Endodermal cell (in vitro differentiated cells): ENCODE measurements around the gene RALGAPA1. TPM values are rescaled to one million over a fixed set of nuclear protein-coding genes. Genes with fewer than 3 reads are reported as not detected.

Source experiments
- DNase-seq: peaks from one replicate; pipeline ENCODE4 v3.0.0-alpha.2; 2017
- H3K27ac ChIP-seq: 2 replicates; pipeline ENCODE4 v1.5.1; 2013; ENCODE audit warnings: mild to moderate bottlenecking, low read depth, low read length, moderate library complexity
- H3K27me3 ChIP-seq: 2 replicates; pipeline ENCODE4 v1.6.1; 2013; ENCODE audit warnings: mild to moderate bottlenecking, low read length, moderate library complexity; ENCODE audit not compliant: insufficient read depth, control insufficient read depth, poor library complexity, severe bottlenecking
- H3K36me3 ChIP-seq: 2 replicates; pipeline ENCODE4 v1.7.0; 2013; ENCODE audit warnings: mild to moderate bottlenecking, low read length, moderate library complexity; ENCODE audit not compliant: control insufficient read depth, insufficient read depth
- H3K4me1 ChIP-seq: one replicate; pipeline ENCODE4 v1.7.0; 2013; ENCODE audit warnings: low read length; ENCODE audit not compliant: control insufficient read depth, insufficient read depth
- H3K4me3 ChIP-seq: 2 replicates; pipeline ENCODE4 v1.5.1; 2013; ENCODE audit warnings: mild to moderate bottlenecking, low read length, moderate library complexity
- H3K9ac ChIP-seq: 2 replicates; pipeline ENCODE4 v1.6.1; 2013; ENCODE audit warnings: mild to moderate bottlenecking, low read length, moderate library complexity; ENCODE audit not compliant: poor library complexity, severe bottlenecking; ENCODE audit errors: extremely low read depth
- H3K9me3 ChIP-seq: 2 replicates; pipeline ENCODE4 v1.6.1; 2013; ENCODE audit warnings: mild to moderate bottlenecking, low read length, moderate library complexity; ENCODE audit not compliant: control insufficient read depth
- H3K27ac Mint-ChIP-seq: 2 replicates; pipeline ENCODE4 v1.8.0; 2020; ENCODE audit warnings: mixed read lengths
- H3K27me3 Mint-ChIP-seq: 2 replicates; pipeline ENCODE4 v1.8.0; 2021; ENCODE audit warnings: mild to moderate bottlenecking, mixed read lengths; ENCODE audit not compliant: insufficient read depth
- H3K36me3 Mint-ChIP-seq: 2 replicates; pipeline ENCODE4 v1.8.0; 2020; ENCODE audit warnings: low read depth, mixed read lengths
- H3K4me1 Mint-ChIP-seq: 2 replicates; pipeline ENCODE4 v1.8.0; 2020; ENCODE audit warnings: mixed read lengths
- H3K4me3 Mint-ChIP-seq: 2 replicates; pipeline ENCODE4 v1.8.0; 2020; ENCODE audit warnings: mild to moderate bottlenecking, moderate library complexity, mixed read lengths
- H3K9me3 Mint-ChIP-seq: 2 replicates; pipeline ENCODE4 v1.8.0; 2020; ENCODE audit warnings: mild to moderate bottlenecking, mixed read lengths
- WGBS, 2 experiments: methylation state at CpG; one replicate each; pipeline versions ENCODE4 v1.1.5 to v1.1.7; 2013; ENCODE audit warnings: missing lambda C conversion rate in 2 of 2, mixed read lengths in 1 of 2; ENCODE audit not compliant: insufficient coverage in 1 of 2, insufficient read length in 1 of 2; 5-methylcytosine and 5-hydroxymethylcytosine counted together
- total RNA-seq, 2 donors: library from RNA; stranded (reverse); fragmentation: NEBNext Ultra II Directional in 1 of 2; extraction: Animal tissue kit (Norgen Biotek cat#: 25700) in 1 of 2; gene quantifications; 2 replicates in 1 of 2; 3 replicates in 1 of 2; pipeline ENCODE4 v1.2.1, GENCODE V29; 2021
- TF ChIP-seq, protein P1 (sequence below): fragments of 200-600 bp; sonication (generic); conservative IDR thresholded peaks from 2 replicates; pipeline ENCODE4 v1.5.0; 2021; ENCODE audit warnings: antibody characterized with exemption, mild to moderate bottlenecking

RALGAPA1 gene
- total RNA-seq, 2 donors from 2014 or later, result 31.2 to 36.3 TPM

- Histone ChIP-seq H3K27me3 (no peaks in the 10 kb centered on the region), H3K4me3 (peak overlapping the region; percentile 15), H3K36me3 (peaks cover 11% of the 10 kb centered on the region), H3K4me1 (no peaks in the 10 kb centered on the region), H3K9ac (no peak overlapping the region), H3K27ac (no peak overlapping the region), H3K9me3 (peaks cover 11% of the 10 kb centered on the region)
- 82 to 92% methylated on average over 6 of the region's 6 CpGs for WGBS, 2 experiments
- peaks cover 11% of the 10 kb centered on the region for H3K4me1 Mint-ChIP-seq
- TF ChIP-seq, protein P1, sequence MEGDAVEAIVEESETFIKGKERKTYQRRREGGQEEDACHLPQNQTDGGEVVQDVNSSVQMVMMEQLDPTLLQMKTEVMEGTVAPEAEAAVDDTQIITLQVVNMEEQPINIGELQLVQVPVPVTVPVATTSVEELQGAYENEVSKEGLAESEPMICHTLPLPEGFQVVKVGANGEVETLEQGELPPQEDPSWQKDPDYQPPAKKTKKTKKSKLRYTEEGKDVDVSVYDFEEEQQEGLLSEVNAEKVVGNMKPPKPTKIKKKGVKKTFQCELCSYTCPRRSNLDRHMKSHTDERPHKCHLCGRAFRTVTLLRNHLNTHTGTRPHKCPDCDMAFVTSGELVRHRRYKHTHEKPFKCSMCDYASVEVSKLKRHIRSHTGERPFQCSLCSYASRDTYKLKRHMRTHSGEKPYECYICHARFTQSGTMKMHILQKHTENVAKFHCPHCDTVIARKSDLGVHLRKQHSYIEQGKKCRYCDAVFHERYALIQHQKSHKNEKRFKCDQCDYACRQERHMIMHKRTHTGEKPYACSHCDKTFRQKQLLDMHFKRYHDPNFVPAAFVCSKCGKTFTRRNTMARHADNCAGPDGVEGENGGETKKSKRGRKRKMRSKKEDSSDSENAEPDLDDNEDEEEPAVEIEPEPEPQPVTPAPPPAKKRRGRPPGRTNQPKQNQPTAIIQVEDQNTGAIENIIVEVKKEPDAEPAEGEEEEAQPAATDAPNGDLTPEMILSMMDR, result no peak
- no peaks in the 10 kb centered on the region for H3K27me3 Mint-ChIP-seq
- H3K36me3 Mint-ChIP-seq, result peaks cover 19% of the 10 kb centered on the region
- no peak overlapping the region for H3K27ac Mint-ChIP-seq
- peaks cover 10% of the 10 kb centered on the region for H3K9me3 Mint-ChIP-seq
- DNase-seq, result no peak
- H3K4me3 Mint-ChIP-seq, result no peak overlapping the region
Measured at GRCh38 chr14:35855876-35856481, 46.9 kb upstream of the RALGAPA1 start.

DNA sequence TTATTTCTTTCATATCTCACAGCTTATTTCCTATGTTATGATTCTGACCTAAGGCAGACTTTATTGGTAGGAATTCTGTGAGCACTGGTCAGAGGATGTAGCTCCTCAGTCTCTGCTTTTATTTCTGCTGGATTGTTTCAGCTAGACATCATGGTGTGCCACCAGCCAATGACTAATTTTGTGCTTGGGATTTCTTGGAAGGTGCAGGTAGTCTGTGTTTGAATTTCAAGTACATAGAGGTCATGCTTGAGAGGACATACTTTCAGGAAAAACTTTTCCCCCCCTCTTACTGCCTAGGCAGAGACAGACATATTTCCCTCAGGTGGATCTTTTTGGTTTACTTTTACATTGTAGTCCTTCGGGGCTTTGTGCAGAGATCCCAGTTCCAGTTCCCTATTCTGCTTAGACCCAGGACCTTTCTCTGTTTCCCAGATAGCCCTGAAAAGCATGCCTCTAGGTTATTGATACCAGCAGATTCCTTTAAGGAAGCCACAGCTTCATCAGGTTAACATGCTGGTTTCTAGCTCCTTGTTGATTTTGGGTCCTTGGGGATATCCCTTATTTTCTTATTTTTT lies 45.7 kb upstream of the RALGAPA1 start:
- peaks cover 11% of the 10 kb centered on the region for H3K9me3 ChIP-seq
- no peak overlapping the region for H3K27ac ChIP-seq
- peaks cover 11% of the 10 kb centered on the region for H3K4me1 Mint-ChIP-seq
- H3K9me3 Mint-ChIP-seq, result peaks cover 10% of the 10 kb centered on the region
- no peak overlapping the region for H3K4me3 ChIP-seq
- peaks cover 26% of the 10 kb centered on the region for H3K36me3 Mint-ChIP-seq
- H3K27me3 Mint-ChIP-seq, result no peaks in the 10 kb centered on the region
- TF ChIP-seq, protein P1, result no peak
- H3K27me3 ChIP-seq, result no peaks in the 10 kb centered on the region
- no peak overlapping the region for H3K27ac Mint-ChIP-seq
- DNase-seq, result no peak
- WGBS, 2 experiments, result 83 to 95% methylated on average over 1 of the region's 1 CpG
- H3K4me1 ChIP-seq, result no peaks in the 10 kb centered on the region
- H3K4me3 Mint-ChIP-seq, result no peak overlapping the region
- peaks cover 13% of the 10 kb centered on the region for H3K36me3 ChIP-seq
- H3K9ac ChIP-seq, result no peak overlapping the region

DNA sequence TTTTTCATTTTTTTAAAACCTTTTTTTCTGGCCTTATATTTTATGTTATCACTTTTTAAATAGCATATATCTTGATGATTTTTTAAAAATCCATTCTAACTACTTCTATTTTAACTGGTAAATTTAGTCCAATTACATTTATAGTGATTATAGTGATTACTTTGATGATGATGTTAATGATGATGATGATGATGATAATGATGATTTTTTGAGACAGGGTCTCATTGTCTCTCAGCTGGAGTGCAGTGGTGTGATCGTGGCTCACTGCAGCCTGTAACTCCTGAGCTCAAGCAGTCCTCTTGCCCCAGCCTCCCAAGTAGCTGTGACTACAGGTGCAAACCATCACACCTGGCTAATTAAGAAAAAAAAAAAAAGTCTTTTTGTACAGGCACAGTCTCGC lies 44.1 kb upstream of the RALGAPA1 start:
- Histone ChIP-seq H3K27ac (no peak overlapping the region), H3K4me1 (no peaks in the 10 kb centered on the region), H3K27me3 (no peaks in the 10 kb centered on the region), H3K36me3 (peaks cover 13% of the 10 kb centered on the region), H3K4me3 (no peak overlapping the region), H3K9ac (no peak overlapping the region), H3K9me3 (peaks cover 11% of the 10 kb centered on the region)
- no peak for DNase-seq
- TF ChIP-seq, protein P1, result no peak
- no peak overlapping the region for H3K27ac Mint-ChIP-seq
- H3K36me3 Mint-ChIP-seq, result peaks cover 32% of the 10 kb centered on the region
- 92 to 93% methylated on average over 2 of the region's 2 CpGs for WGBS, 2 experiments
- H3K4me1 Mint-ChIP-seq, result peaks cover 11% of the 10 kb centered on the region
- H3K9me3 Mint-ChIP-seq, result peaks cover 10% of the 10 kb centered on the region
- H3K4me3 Mint-ChIP-seq, result no peak overlapping the region
- no peaks in the 10 kb centered on the region for H3K27me3 Mint-ChIP-seq
